GM12873 (cell line): ENCODE measurements around the gene TMEM60.

Experiments
- TF ChIP-seq, protein P1 (sequence below): IDR thresholded peaks from 2 replicates; pipeline ENCODE4 v1.5.1; 2012; ENCODE audit warnings: low read depth, mild to moderate bottlenecking, moderate library complexity, low read length, control low read depth; ENCODE audit not compliant: insufficient read depth; ENCODE audit errors: missing control alignments

TMEM60 gene

DNA sequence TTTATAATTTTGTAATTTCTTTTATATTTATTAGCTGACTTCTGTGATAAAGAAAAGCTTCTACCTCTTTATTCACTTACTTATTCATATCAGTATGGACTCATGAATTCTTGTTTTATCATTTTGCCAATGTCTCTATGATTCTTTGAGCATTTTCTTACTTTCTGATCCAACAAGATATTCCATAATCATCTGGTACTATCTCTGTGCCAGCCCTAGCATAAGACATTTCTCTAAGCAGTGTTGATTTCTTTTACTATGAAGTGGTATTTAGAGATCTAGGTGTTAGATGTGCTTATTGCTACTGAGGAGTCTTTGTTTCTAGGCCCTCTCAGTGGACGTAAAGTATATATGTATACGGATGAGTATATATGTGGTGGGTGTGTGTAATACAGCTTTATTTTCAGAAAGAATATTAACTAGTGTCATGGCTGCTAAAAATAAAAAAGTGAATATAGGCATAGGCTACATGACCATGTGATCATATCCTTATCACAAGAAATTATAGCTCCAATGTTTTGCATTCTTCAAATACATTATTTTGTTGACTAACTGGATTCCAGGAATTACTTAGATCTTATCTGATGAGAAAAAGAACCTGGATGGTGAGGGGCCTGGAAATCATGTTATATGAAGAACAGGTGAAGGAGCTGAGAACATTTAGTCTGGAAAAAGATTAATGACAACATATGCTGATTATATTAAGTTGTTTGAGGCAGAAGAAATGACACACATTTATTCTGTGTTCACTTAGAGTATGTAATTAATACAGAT is 13.5 kb upstream of the TMEM60 start:
- TF ChIP-seq, protein P1, sequence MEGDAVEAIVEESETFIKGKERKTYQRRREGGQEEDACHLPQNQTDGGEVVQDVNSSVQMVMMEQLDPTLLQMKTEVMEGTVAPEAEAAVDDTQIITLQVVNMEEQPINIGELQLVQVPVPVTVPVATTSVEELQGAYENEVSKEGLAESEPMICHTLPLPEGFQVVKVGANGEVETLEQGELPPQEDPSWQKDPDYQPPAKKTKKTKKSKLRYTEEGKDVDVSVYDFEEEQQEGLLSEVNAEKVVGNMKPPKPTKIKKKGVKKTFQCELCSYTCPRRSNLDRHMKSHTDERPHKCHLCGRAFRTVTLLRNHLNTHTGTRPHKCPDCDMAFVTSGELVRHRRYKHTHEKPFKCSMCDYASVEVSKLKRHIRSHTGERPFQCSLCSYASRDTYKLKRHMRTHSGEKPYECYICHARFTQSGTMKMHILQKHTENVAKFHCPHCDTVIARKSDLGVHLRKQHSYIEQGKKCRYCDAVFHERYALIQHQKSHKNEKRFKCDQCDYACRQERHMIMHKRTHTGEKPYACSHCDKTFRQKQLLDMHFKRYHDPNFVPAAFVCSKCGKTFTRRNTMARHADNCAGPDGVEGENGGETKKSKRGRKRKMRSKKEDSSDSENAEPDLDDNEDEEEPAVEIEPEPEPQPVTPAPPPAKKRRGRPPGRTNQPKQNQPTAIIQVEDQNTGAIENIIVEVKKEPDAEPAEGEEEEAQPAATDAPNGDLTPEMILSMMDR, result no peak

DNA sequence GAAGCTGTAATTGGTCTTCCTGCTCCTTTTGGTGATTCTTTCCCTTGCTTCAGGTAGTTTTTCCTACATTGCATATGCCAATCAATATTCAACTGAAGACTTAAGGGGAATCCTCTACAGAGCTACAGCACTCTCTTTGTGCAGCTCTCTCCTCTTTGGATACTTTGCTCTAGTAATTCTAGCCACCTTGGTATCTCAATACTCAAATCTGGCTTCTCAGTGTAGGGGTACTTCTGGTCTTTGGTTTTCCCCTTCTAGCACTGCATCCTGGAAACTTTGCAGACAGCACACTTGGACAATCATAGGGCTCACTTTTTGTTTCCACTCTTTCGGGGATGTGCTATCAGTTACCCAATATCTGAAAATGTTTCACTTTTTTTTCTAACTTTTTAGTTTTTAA is 10.3 kb upstream of the TMEM60 start:
- TF ChIP-seq, protein P1, result no peak

DNA sequence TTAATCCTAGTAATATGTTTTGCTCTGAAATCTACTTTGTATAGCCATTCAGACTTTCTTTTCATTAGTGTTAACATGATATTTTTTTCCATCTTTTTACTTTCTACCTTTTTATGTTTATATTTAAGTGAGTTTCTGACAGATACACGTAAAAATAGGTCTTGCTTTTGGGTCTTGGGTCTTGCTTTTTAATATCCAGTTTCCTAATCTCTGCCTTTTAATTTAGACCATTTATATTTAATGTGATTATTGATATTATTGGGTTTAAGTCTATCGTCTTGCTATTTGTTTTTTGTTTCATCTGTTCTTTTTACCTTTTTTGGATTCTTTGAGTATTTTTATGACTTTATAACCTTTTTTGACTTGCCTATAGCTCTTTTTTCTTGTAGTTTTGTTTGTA is 8.2 kb upstream of the TMEM60 start:
- TF ChIP-seq, protein P1, result no peak

DNA sequence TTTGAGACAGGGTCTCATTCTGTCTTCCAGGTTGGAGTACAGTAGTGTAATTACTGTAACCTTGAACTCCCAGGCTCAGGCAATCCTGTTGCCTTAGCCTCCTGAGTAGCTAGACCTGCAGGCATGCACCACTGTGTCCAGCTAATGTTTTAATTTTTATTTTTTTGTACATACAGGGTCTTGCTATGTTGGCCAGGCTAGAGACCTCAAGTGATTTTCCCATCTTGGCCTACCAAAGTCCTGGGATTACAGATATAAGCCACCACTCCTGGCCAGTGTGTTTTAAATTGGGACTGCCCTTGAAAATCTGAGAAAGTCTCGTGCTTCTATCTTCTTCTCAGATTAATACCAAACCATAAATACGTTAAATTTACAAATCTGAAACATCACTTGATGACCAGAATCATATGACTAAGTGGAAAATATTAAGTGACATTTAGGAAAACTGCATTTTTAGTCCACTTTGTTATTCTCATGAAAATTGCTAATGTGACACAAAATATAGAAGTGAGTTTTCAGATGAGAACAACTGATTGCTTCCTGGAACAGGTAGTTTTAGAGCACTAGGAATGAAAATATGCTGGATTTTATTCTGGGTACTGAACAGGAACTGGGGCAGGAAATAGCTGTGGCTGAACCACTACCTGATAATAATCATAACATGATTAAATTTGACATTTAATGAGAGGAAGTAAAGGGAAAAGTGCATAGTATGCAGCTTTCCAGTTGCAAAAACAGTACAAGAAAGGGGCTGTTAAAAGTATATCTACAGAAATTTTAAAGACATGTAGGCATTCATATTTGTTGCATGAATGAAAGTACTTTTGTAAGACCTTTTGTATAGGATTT is 4.5 kb upstream of the TMEM60 start:
- TF ChIP-seq, protein P1, result no peak

DNA sequence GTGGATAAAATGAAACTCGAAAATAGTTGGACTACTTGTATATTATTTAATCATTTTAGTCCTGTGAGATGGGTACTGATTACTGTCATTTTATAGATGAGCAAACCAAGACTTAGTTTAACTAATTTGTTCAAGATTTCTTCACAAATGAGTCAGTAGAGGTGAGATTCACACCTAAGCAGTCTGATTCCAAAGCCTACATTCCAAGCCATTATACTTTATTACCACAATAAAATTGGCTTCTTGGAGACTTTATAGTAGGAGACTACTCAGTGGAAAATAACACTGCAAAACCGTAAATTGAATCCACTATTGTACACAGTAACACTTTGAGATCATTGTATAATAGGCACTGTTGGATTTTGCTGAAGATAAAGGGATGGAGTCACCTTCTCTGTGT is 2.5 kb upstream of the TMEM60 start:
- TF ChIP-seq, protein P1, result no peak

DNA sequence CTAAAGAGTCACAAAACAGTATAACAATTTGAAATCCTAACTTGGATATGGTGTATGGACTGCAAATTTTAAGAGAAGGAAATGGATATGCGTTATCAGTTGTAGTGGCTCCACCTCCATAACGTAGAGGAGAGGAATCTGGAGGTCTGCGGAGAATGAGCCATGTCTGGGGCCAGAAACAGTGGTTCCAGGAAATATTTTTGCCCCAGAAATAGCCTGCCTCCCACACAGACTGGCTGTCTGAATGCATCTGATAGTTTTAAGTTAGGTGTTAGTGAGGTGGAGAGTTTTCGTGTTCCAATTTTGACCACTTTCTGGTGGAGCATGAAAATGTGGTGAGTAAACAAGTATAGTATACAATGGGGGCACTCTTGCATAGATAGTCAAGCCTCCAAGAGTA is 1.9 kb upstream of the TMEM60 start:
- TF ChIP-seq, protein P1, result no peak
